ENCODE data around the gene MSANTD4. TPM values are rescaled to one million over a fixed set of nuclear protein-coding genes. Genes with fewer than 3 reads are reported as not detected.
A peak's percentile ranks its signal among the peaks of the same experiment; 100 is the strongest.
"Not testable (repeated sequence)": the region's sequence is repeated elsewhere in the genome, so short reads cannot be mapped to it uniquely, and the experiment has no call there.

The MSANTD4 gene
- total RNA-seq, 1 donor from 2014 or later, result 20.8 TPM

DNA sequence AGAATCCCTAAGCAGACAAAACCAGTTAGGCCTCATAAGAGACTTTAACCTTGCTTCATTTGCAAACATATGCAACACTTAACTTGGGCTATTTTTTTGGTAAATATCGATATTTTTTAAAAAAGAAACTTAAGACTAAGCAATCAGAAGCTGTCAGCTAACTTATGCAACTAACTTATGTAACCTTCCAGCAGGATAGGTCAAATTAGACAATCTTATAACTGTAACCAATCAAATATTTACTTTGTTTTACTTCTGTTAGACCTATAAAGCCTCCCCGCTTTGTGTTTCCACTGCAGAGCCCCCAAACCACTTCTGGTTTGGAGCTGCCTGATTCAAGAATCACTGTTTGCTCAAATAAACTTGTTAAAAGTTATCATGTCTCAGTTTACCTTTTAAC, 8.0 kb downstream of the MSANTD4 start:
- DNase-seq (ENCODE audit: low read depth in 2 of 2), result no peak

DNA sequence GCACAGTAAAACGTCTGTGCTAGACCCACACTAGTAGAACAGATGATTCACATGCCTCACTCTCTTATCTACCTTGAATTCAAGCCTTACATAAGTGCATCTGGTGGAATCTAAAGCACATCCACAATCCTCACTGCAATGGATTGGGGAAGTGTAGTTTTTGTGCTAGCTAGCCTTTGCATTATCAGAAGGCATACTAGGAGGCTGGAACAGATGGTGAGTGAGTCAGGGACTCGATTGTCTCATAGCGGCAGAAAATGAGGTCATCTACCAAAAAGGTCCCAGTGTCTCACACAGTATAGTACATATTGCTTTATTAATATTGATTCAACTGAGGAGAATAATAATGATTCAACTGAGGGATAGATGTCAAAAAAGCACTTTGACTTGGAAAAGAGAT, 9.3 kb downstream of the MSANTD4 start:
- peak; percentile 19 to 90 for DNase-seq (ENCODE audit: low read depth in 2 of 2)

DNA sequence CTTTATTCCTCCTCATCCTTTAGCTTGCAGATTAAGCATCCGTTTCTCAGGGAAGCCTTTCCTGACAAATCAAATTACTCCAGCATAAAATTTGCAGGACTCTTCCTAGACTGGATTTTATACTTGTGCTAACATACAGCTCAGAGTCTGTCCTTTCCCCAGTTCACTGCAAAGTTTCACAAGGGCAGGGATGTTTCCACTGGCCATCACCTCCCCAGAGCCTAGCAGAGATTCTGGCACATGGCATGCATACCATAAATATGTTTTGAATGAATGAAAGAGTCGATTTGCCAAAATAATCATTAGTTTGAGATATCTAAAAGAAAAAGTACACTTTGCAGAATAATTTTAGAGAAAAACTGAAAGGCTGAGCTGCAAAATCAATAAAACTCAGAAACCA, 10.6 kb downstream of the MSANTD4 start:
- DNase-seq (ENCODE audit: low read depth in 2 of 2), result no peak

DNA sequence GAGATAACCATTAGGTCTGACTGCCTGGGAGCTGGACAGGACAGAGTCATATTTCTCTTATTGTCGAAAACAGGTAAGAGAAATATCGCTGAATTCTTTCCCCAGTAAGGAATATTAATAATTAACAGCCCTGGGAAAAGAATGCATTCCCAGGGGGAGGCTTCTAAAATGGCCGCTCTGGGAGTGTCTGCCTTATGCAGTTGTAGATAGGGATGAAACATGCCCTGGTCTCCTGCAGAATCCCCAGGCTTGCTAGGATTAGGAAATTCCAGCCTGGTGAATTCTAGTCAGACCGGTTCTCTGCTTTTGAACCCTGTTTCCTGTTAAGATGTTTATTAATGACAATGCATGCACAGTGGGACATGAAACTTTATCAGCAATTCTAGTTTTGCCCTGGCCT, 18.9 kb downstream of the MSANTD4 start:
- not testable (repeated sequence) for DNase-seq (ENCODE audit: low read depth in 2 of 2)

DNA sequence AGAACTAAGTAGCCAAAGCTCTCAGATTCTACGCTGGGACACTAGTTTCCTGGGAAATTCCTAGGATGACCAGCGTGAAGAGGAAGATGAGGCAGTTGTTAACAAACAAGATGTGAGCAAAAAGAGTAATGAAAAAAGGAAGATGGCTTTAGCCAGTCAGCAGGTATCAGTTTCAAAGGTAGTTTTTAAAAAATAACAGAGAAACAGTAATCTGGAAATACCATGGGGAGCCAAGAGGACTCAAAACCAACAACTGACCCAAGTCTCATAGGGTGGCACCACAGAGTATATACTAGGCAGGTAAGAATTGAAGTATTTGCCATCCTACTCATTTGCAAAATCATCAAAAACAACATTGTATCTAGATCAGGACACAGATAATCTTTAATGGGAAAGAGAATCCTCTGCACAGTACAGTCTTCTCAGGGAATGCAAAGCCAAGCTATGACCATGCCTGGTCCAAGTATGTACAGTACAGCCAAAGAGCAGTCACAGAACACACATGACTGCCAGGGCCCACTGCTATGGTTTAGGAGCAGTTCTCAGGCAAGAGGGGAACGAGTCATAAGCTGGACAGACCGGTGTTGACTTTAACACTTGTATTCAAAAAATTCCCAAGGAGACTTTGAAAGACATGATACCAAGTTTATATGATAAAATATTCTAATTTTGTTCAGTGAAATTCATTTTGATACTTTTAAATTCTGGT, 20.6 kb downstream of the MSANTD4 start:
- no peak for DNase-seq (ENCODE audit: low read depth in 2 of 2)

DNA sequence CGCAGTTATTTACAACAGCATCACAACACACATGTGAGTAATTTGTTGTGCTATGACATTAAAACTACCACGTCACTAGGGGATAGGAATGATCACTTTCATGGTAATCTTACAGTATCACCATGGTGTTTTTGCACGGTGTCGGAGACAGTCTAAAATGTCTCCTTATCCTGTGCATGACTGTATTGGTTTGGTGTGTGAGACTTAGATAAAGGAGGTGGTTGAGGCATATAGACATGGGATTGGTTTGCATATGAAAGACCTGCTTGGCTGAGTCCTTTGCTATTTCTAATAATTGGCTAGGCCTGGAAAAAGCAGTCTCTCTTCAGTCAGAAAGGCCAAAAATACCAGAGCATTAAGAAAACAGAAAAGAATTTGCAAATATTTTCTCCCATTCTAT, 30.2 kb downstream of the MSANTD4 start:
- no peak for DNase-seq (ENCODE audit: low read depth in 2 of 2)

DNA sequence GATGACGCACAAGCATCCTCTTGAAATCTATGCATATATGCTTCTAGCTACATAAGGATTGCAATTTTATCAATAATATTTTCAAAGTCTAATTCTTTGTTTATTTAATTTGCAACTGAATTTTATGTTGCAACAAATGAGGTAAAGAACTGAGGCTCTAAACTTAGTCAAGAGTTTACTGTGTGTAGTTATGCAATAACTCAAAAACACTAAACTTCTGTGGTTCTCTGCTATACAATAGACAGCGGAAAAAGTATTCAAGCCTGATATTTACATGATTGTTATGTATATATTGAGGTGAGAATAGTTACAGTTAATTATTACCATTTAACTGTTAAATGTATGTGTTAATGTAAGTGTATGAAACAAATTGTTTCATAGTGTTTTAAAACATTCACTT, 32.9 kb downstream of the MSANTD4 start:
- DNase-seq (ENCODE audit: low read depth in 2 of 2), result no peak

DNA sequence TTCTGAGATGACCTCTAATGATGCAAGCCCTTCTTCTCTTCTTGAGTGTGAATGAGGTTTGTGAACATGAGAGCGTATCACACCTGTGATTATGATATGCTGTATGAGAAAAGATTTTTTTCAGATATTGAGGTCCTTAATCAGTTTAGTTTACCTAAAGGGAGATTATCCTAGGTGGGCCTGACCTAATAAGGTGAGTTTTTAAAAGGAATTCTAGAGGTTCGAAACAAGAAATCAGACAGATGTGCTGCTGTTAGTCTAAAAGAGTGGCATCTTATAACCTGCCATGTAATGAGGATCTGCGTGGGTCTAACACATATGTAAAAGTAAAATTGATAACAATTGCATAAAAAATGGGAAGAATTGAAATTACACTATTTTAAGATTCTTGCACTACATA, 33.8 kb downstream of the MSANTD4 start:
- no peak for DNase-seq (ENCODE audit: low read depth in 2 of 2)

DNA sequence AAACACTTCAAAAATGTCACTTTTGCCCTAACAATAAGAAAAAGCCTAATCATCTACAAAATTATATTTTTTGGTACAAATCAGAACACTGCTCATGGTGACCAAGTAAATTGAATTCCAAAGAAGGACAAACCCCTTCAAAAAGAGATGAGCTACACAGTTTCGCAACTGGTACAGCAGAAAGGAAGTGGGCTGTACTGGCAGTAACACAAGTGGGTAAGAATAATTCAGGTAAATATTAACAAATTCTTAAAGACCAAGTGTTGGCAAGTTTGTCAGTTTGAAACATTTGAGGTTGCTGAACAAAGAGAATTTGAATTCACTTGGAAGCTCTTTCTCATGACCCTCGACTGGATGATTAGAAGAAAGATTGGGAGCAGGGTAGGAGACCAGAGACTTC, 35.5 kb downstream of the MSANTD4 start:
- no peak for DNase-seq (ENCODE audit: low read depth in 2 of 2)

DNA sequence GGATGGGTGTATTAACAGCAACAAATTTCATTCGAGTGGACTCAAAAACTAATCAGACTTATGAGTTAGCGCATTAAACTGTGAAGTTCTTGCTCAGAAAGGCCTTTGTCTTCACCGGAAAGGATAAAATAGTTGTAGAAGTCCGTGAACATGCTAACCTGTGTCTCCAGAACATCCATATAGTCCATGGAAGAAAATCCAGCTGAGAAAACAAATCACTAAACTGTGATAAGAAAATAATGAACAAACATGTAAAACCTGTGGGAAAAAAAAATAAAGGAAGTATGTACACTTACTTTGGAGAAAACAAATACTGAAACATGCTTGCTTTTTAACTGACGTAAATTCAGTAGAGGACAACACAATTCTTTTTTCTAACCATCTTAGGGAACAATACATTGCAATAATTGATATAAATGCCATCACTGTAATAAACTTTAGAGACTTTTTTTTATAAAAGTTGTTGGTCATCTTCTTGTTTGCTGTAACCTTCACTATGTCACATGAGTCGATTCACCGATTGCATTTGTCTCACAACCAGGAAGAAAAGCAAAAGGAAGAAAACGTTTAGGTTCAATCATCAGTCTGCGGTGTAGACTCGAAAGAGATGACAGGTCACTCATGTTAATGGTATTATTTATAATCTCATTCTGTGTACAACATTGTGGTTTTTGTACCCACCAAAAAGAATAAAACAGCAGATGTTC, 41.9 kb downstream of the MSANTD4 start:
- no peak for DNase-seq (ENCODE audit: low read depth in 2 of 2)

DNA sequence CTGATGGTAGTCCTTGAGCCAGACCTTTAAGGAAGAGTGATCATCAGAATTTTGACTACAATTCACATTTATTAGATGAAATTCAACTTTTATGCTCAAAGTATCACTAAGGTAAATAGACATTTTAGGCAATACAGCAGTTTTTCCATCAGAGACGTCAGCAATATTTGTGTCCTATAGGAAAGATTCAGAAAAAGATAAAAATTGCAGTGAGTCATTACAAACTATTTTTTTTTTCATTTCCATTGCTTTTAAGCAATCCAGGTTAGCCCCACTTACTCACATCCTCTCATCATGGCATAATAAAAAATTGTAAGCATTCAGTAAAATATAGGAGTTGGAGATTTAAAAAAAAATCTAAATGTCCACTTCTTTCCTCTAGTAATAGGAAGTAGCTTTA, 46.9 kb downstream of the MSANTD4 start:
- peak in 1 of 2 donors; percentile 22 for DNase-seq (ENCODE audit: low read depth in 2 of 2)

DNA sequence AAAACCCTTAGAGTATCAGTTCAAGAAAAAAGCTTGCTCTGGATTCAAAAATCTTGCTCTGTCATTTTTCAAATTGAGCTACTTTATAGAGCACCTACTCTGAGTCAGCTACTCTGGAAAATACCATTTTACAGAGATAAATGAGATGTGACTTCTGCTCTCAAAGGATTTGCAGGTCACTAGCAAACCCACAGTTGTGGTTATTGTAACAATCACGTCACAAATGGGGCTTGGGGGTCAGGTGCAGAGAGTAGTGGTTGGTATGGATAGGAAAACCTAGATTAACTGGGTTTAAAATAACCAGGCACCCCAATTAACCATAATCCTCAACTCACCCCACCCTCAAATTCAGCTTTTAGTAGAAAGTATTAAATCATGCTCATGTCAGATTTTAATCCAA, 52.3 kb downstream of the MSANTD4 start:
- no peak for DNase-seq (ENCODE audit: low read depth in 2 of 2)

DNA sequence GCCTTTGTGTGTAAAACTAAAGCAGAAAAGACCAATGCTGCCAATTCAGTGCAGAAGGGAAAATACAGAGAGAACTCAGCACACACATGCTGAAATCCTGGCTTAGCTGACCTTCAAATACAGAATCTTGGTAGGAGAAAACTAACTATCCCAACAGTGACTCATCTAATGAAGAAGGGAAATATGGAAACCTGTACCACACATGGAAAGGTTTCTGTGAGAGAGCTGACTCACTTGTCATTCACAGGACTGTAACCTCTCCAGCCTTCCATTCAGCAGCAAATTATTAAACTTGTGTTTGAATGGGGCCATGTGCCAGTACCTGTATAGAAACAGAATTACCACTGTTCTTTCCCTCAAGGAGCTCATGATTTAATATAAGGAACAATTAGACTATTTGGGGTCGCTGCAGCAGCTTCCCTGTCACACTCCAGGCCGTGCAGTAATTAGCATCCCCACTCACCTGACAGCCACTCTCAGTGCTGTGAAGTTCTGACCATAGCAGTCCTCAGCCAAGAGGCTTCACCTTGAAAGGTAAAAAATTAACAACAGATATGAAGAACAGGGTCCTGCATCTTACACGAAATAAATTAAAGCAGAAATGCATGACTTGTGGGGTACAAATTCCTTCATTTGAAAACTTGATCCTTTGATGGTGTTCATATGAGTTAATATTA, 53.9 kb downstream of the MSANTD4 start:
- peak in 1 of 2 donors; percentile 2 for DNase-seq (ENCODE audit: low read depth in 2 of 2)

DNA sequence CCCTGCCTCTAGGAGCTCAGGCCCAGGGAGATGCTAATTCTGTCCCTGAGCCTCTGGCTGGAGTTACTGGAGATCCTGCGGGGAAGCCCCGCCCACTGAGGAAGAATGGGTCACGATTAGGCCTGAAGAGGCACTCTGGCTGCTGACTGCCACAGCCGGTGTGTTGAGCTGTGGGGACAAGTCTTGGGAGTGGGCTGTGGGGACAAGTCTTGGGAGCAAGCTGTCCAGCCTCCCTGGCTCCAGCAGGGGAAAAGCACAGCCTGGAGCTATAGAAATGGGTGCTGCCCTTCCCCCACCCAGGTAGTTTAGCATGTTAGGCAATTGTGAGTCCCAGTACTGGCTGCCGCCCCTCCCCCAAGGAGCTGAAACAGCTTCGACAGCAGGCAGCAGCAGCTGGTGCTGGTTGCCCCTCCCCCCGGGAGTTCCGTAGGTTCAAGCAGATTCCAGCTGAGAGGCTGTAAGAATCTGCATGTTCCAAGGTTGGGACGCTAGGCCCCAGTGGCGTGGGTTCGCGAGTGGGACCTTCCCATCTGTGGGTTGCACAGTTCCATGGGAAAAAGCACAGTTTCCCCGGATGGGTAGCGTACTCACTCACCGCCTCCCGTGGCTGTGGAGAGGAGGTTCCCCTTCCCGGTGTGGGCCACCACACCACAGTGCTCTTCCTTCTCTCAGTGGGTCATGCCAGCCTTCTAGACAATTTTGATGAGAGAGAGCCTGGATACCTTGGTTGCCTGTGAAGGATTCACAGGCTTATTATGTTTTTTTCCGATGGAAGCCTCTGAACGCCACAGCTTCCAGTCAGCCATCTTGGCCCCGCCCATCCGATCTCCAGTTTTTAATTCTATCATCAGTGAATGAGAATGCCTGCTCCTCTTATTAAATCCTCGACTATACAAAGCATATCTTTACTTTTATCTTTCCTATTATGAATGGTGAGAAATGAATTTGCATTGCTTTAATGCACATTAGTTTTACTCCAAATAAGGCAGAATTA, 61.5 kb downstream of the MSANTD4 start:
- no peak for DNase-seq (ENCODE audit: low read depth in 2 of 2)

Other genes with a start within 250 kb of the MSANTD4 start
- gene KBTBD3, start 55.1 kb upstream of the MSANTD4 start, total RNA-seq, result 2.6 and 4.4 TPM in 2 replicates
- 33.1 and 37.7 TPM in 2 replicates for gene AASDHPPT, start 55.4 kb upstream of the MSANTD4 start, total RNA-seq